ENCODE data around the gene OR11H7. TPM values are rescaled to one million over a fixed set of nuclear protein-coding genes. Genes with fewer than 3 reads are reported as not detected.
"Not testable (repeated sequence)": the region's sequence is repeated elsewhere in the genome, so short reads cannot be mapped to it uniquely, and the experiment has no call there.

OR11H7 gene
- total RNA-seq, 1 donor: not detected

GRCh38 chr14:20209595-20209994, 19.2 kb upstream of the OR11H7 start:
- Histone ChIP-seq H3K4me2 (ENCODE audit: insufficient read depth, low read length) (no peak overlapping the region), H3K27ac (ENCODE audit: low read depth, low read length) (no peak overlapping the region), H3K9me3 (ENCODE audit: low read depth, low read length) (no peaks in the 10 kb centered on the region), H3K4me1 (ENCODE audit: insufficient read depth, low read length) (no peaks in the 10 kb centered on the region), H3K36me3 (ENCODE audit: insufficient read depth, low read length) (no peaks in the 10 kb centered on the region), H4K20me1 (ENCODE audit: insufficient read depth, low read length) (no peaks in the 10 kb centered on the region), H3K27me3 (ENCODE audit: insufficient read depth, low read length) (no peaks in the 10 kb centered on the region), H3K79me2 (ENCODE audit: insufficient read depth, low read length) (no peaks in the 10 kb centered on the region), H2AFZ (ENCODE audit: low read length) (no peak overlapping the region), H3K4me3 (ENCODE audit: insufficient read depth, low read length) (no peak overlapping the region)
- no peak for DNase-seq (ENCODE audit: insufficient read length, low spot score, missing footprints)
- TF ChIP-seq CTCF (IDR thresholded peaks at IDR 0.05; ENCODE audit: extremely low read depth, low read depth, low read length): no peak

- H3K4me2 ChIP-seq (ENCODE audit: insufficient read depth, low read length); H3K4me3 ChIP-seq (ENCODE audit: insufficient read depth, low read length); H3K79me2 ChIP-seq (ENCODE audit: insufficient read depth, low read length); H3K27ac ChIP-seq (ENCODE audit: low read depth, low read length); H4K20me1 ChIP-seq (ENCODE audit: insufficient read depth, low read length); H3K9me3 ChIP-seq (ENCODE audit: low read depth, low read length); H3K4me1 ChIP-seq (ENCODE audit: insufficient read depth, low read length); H3K36me3 ChIP-seq (ENCODE audit: insufficient read depth, low read length); DNase-seq (ENCODE audit: insufficient read length, low spot score, missing footprints); H3K27me3 ChIP-seq (ENCODE audit: insufficient read depth, low read length); H2AFZ ChIP-seq (ENCODE audit: low read length): not testable (repeated sequence)
Observed at GRCh38 chr14:20212406-20212805, 16.4 kb upstream of the OR11H7 start.

GRCh38 chr14:20215196-20215595, 13.6 kb upstream of the OR11H7 start:
- no peak overlapping the region for H2AFZ ChIP-seq (ENCODE audit: low read length)
- DNase-seq (ENCODE audit: insufficient read length, low spot score, missing footprints): no peak
- no peak overlapping the region for H3K4me3 ChIP-seq (ENCODE audit: insufficient read depth, low read length)
- no peak for TF ChIP-seq CTCF (IDR thresholded peaks at IDR 0.05; ENCODE audit: extremely low read depth, low read depth, low read length)
- H3K27me3 ChIP-seq (ENCODE audit: insufficient read depth, low read length): no peaks in the 10 kb centered on the region
- no peaks in the 10 kb centered on the region for H3K79me2 ChIP-seq (ENCODE audit: insufficient read depth, low read length)
- no peak overlapping the region for H3K27ac ChIP-seq (ENCODE audit: low read depth, low read length)
- H3K9me3 ChIP-seq (ENCODE audit: low read depth, low read length): no peaks in the 10 kb centered on the region
- H3K4me2 ChIP-seq (ENCODE audit: insufficient read depth, low read length): no peak overlapping the region
- no peaks in the 10 kb centered on the region for H4K20me1 ChIP-seq (ENCODE audit: insufficient read depth, low read length)
- H3K4me1 ChIP-seq (ENCODE audit: insufficient read depth, low read length): no peaks in the 10 kb centered on the region
- H3K36me3 ChIP-seq (ENCODE audit: insufficient read depth, low read length): no peaks in the 10 kb centered on the region

GRCh38 chr14:20219033-20219432, 9.7 kb upstream of the OR11H7 start:
- no peak for TF ChIP-seq CTCF (IDR thresholded peaks at IDR 0.05; ENCODE audit: extremely low read depth, low read depth, low read length)
- Histone ChIP-seq H4K20me1 (ENCODE audit: insufficient read depth, low read length) (no peaks in the 10 kb centered on the region), H3K79me2 (ENCODE audit: insufficient read depth, low read length) (no peaks in the 10 kb centered on the region), H3K4me1 (ENCODE audit: insufficient read depth, low read length) (no peaks in the 10 kb centered on the region), H3K27me3 (ENCODE audit: insufficient read depth, low read length) (no peaks in the 10 kb centered on the region), H3K4me3 (ENCODE audit: insufficient read depth, low read length) (no peak overlapping the region), H3K27ac (ENCODE audit: low read depth, low read length) (no peak overlapping the region), H3K9me3 (ENCODE audit: low read depth, low read length) (no peaks in the 10 kb centered on the region), H3K4me2 (ENCODE audit: insufficient read depth, low read length) (no peak overlapping the region), H3K36me3 (ENCODE audit: insufficient read depth, low read length) (no peaks in the 10 kb centered on the region), H2AFZ (ENCODE audit: low read length) (no peak overlapping the region)
- no peak for DNase-seq (ENCODE audit: insufficient read length, low spot score, missing footprints)
